Stimulated activated CD8-positive, alpha-beta memory T cell treated with anti-CD3 and anti-CD28 coated beads, Interleukin-4, amount 100 ng/mL, for 48 hours (primary cell): Measurements from ENCODE around the gene MTX1.
"Not testable (repeated sequence)": the region's sequence is repeated elsewhere in the genome, so short reads cannot be mapped to it uniquely, and the experiment has no call there.

Experiments
- DNase-seq: peaks from one replicate; pipeline ENCODE4 v3.0.0-alpha.2; 2020

Gene MTX1

DNA sequence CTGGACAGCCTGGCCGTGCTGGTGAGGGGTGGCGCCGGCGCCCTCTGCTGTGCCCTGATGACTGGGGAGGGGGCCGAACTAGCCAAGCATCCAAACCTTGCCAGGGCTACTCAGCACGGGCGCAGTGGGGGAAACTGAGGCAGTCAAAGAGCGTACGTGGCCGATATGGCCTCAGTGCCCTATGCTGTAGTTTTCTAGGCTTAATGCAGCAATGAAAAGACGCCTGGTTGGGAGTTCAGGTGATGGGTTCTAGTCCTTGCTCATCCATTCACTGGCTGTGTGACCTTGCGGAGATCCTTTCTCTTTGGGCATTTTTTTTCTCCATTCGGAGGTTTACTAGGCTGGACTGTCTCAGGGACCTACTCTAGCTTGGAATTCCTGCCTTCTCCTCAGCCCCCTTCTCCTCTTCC, 822 bp downstream of the MTX1 start:
- DNase-seq, result no peak

DNA sequence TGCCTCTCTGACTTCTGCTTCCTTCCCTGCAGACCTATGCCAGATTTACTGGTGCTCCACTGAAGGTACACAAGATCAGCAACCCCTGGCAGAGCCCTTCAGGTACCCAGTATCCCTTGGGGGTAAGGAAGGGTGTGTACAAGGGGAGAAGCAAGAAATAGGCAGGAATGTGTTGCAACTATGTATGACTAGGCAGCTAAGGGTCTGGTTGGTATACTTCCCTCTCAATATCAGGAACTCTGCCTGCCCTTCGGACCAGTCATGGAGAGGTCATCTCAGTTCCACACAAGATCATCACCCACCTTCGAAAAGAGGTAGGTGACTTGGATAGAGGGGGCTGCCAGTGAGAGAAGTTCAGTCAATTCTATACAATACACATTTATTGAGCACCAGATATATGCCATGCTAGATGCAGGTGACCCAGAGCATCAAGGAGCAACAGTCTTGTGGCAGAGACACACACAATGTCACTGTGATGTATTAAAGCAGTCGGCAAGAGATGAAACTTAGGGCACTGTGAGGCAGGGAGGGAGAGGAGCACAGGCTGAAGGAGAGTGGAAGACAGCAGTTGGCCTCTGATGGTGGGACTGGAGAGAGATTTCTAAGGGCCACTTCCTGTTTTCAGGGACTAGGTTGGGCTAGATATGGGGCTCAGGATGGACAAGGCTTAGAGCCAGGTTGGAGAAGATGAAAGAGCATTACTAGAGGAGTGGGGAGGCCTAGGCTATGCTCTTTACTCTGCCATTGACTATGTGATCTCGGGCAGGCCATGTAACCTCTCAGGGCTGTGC, 2.0 kb downstream of the MTX1 start:
- DNase-seq, result no peak

DNA sequence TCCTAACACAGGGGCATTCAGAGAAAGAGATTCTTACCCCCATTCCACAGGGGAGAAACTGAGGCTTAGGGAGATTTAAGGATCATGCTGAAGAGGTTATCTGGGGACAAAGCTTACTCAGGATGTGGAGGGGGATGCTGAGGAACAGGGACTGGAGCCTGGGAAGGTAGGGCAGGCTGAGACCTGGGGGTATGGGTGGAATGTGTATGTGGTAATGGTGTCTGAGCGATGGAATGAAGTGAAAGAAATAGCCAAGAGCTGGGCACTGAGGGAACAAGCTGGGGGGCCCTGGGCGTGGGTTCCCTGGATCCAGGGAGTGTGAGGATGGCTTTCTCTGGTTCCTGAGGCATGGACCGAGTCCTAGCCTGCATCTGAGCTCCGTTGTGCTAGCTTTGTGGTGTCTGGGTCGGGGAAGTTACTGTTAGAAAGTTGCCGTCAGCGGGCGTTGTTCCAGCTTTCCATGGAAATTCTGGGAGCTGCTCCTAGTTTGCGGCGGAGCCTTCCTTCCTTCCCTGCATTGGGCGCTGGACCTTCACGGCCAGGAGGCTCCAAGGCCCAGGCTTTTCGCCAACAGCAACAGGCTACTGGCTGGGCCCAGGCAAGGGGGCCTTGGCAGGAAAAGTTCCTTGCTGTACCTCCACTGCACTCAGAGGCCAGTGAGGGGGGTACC, 3.0 kb downstream of the MTX1 start:
- not testable (repeated sequence) for DNase-seq

DNA sequence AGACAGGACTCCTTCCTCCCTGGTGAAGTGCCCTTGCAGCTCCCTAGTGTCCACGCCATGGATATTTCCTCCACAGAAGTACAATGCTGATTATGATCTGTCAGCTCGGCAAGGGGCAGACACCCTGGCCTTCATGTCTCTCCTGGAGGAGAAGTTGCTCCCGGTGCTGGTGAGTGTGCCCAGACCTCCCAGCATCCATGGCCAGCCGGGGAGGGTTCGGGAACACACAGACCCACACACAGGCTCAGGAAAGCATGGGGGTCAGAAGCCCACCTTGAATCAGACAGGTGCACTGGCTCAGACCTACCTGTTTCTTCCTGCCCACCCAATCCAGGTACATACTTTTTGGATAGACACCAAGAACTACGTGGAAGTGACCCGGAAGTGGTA, 3.6 kb downstream of the MTX1 start:
- DNase-seq, result not testable (repeated sequence)

DNA sequence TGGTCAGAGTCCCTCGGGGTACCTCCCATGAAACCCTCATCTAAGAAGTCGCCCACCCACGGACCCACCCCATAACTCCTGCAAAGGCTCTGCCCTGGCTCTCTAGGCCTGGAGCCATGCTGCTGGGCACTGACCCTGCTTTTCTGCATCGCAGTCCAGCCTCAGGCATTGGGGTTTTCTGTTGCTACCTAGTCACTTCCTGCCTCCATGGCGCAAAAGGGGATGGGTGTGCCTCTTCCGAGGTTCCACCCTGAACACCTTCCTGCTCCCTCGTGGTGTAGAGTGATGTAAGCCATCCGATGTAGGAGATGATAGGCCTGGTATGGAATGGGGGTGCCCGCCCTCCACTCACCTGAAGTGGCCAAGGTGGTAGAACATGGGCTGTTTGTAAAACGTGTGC, 6.2 kb downstream of the MTX1 start:
- DNase-seq, result not testable (repeated sequence)

DNA sequence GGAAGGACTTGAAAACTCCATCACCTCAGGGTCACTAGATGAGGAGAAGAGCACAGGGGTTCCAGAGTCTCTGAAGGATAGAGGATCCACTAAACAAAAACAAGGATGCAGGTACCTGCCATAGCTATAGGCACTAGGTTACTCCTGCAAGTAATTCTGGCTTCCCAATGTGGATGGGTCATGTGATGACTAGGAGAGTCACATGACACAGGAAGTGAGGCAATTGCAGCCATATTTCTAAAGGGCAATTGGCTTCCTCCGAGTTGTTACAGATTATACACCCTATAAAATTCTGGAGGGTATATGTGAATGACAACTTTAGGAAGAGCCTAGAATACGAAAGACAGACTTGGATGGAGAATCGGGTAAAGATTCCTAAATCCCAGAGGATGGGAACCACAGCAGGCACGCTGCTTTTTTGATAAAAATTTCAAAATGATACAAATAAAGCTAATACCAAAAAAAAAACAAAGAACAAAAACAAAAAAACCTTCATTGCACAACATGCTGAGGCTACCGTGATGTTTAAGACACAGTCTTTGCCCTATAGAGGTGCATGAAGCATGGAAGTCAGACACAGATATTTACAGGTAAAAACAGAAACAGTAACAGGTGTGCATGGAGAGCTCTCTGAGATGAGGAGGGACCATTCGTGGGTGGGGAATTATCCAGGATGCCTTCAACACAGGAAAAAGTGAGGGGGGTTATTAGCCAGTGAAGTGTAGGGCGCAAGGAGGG, 10.5 kb downstream of the MTX1 start:
- peak; percentile 41 for DNase-seq

DNA sequence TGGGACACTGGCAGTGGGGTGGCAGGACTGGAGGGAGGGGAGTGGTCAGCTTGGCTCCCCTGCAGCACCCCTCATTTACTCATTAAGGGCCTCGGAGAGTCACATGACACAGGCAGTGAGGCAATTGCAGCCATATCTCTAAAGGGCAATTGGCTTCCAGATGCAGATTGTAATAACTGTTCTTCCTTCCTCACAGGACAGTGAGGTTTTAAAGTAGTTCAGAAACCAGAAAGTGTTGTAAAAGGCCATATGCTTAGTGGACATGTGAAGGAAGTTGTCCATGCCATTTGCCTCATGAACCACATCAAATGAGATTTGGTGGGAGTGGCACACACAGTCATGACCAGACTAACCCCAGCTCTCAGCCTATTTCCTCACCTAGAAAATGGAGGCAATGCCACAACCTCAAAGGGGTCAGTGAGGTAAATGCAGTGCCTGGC, 11.1 kb downstream of the MTX1 start:
- DNase-seq, result no peak

DNA sequence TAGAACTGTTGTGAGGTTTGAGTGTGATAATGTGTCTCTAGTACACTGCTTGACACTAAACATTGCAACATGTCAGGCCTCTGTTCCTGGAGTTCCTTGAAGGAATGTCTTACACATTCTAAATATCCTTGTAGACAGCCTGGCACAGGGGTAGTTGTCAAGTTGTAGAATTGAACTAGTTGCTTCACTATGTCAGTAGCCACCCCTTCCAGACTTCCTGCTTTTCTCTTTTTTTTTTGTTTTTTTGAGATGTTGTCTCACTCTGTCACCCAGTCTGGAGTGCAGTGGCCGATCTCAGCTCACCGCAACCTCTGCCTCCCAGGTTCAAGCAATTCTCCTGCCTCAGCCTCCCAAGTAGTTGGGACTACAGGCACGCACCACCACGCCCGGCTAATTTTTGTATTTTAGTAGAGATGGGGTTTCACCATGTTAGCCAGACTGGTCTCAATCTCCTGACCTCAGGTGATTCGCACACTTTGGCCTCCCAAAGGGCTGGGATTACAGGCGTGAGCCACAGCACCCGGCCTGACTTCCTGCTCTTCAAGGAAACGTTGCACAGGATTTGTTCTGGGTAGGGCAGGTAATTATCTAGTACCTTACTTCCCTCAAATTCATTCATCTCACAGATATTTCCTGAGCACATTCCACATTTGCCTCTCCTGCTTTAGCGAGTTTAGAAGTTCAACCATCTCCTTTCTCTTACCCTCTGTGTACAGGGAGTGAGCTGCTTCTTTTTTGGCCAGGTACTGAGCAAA, 11.9 kb downstream of the MTX1 start:
- not testable (repeated sequence) for DNase-seq

DNA sequence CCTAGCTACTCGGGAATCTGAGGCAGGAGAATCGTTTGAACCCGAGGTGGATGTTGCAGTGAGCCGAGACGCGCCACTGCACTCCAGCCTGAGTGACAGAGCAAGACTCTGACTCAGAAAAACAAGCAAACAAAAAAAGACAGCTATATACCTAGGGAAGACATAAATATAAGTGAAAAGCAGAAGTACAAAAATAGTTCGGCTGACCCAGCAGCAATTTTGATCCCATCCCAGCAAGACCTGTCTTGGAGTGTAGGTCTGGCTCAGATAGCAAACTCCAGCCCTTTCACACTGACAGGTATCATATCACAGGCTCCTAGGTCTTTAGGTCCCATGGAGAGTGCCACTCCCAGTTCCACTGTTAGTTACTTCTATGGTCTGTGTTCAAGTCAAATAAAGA, 14.6 kb downstream of the MTX1 start:
- no peak for DNase-seq

DNA sequence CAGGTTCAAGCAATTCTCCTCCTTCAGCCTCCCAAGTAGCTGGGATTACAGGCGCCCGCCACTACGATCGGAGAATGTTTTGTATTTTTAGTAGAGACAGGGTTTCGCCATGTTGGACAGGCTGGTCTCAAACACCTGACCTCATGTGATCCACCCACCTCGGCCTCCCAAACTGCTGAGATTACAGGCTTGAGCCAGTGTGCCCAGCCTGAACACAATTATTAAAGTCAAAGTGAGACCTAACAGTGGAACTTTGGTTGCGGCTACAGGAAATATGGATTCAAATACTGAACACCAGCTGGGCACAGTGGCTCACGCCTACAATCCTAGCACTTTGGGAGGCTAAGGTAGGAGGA, 16.9 kb downstream of the MTX1 start:
- DNase-seq, result not testable (repeated sequence)

DNA sequence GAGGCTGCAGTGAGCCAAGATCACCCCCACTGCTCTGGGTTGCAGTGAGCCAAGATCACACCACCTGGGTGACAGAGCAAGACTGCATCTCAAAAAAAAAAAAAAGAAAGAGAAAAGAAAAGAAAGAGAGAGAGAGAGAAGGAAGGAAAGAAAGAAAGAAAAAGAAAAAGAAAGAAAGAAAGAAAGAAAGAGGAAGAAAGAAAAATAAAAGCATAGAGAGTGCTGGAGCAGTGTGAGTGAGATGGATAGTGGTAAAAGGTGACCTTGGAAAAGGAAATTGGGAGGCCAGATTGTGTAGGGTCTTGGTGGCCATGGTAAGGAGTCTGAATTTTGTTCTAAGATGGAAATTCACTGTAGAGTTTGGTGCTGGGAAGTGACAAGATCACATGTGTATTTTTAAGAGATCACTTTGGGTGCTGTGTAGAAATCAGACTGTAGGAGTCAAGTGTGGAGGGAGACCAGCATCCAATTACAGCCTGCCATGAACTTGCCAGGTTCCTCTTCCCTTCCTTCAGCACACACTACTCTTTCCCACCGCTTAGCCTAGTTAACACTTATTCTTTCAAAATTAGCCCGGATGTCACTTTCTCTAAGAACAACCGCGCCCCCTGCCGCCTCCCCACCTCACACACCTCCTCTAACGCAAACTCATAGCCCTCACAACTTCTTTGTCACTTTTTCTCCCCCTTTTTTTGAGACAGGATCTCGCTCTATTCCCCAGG, 17.9 kb downstream of the MTX1 start:
- peak; percentile 84 for DNase-seq

DNA sequence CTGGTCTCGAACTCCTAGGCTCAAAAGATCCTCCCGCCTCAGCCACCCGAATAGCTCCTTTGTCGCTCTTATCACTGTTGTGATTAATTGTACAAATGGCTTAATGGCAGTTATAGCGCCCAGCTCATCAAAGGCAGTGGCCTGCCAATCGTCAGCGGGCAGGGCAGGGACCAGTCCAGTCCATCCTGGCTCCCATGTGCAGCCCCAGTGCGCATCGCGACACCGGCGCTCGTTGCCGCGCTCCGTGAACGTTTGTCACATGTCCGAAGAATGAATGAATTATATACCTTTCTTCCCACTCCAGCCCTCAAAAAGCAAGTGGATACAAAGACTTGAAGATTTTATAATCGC, 18.4 kb downstream of the MTX1 start:
- DNase-seq, result peak; percentile 68

DNA sequence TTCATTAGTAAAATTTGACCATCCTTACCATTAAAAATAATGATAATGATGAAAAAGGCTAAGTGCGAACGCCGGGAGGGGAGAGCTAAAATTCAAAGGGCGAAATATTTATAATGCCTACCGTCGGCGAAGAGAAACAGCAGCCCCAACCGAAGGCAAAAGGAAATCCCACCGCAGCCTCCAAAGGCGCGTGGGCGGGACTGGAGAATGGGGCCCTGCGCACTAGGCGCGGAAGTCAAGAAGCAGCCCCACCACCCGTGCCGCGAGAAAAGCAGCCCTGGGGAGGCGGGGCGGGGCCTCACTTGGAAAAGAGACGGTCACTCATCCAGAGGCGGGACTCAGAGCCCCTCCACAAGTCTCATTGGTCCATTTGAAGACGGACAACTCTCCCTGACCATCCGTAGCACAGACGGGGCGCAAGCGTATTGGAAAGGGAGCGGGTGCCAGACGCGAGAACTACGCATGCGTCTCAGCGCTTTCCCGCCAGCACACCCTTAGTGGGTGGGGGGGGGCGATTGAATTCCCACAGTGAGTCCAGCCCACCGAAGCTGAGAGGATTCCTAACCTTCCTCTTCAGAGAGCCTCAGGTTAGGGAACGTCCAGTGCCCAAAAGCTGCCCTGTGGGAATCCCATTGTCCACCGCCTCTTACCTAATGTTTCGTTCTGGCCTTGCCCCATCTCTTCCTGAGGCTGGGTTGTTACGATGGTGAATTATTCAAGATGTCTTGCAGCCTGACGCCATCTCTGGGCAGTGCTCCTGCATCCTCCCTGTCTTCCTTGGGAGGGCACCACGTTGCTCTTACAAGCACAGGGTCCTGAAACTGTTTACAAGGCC, 19.0 kb downstream of the MTX1 start:
- DNase-seq, result peak; percentile 99

DNA sequence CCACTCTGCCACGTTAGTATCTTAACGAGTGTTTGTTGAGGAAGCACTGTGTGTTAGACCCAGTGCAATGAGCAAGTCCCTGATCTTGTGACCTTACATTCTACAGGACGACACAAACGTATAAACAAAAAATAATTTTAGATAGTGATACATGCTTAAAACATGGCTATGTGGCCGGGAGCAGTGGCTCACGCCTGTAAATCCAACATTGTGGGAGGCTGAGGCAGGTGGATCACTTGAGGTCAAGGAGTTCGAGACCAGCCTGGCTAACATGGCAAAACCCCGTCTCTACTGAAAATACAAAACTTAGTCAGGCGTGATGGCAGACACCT, 19.6 kb downstream of the MTX1 start:
- DNase-seq, result no peak

DNA sequence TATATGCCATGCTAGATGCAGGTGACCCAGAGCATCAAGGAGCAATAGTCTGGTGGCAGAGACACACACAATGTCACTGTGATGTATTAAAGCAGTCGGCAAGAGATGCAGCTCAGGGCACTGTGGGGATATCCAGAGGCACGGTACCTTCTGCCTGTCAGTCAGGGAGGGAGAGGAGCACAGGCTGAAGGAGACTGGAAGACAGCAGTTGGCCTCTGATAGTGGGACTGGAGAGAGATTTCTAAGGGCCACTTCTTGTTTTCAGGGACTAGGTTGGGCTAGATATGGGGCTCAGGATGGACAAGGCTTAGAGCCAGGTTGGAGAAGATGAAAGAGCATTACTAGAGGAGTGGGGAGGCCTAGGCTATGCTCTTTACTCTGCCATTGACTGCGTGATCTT, 22.8 kb downstream of the MTX1 start:
- not testable (repeated sequence) for DNase-seq

DNA sequence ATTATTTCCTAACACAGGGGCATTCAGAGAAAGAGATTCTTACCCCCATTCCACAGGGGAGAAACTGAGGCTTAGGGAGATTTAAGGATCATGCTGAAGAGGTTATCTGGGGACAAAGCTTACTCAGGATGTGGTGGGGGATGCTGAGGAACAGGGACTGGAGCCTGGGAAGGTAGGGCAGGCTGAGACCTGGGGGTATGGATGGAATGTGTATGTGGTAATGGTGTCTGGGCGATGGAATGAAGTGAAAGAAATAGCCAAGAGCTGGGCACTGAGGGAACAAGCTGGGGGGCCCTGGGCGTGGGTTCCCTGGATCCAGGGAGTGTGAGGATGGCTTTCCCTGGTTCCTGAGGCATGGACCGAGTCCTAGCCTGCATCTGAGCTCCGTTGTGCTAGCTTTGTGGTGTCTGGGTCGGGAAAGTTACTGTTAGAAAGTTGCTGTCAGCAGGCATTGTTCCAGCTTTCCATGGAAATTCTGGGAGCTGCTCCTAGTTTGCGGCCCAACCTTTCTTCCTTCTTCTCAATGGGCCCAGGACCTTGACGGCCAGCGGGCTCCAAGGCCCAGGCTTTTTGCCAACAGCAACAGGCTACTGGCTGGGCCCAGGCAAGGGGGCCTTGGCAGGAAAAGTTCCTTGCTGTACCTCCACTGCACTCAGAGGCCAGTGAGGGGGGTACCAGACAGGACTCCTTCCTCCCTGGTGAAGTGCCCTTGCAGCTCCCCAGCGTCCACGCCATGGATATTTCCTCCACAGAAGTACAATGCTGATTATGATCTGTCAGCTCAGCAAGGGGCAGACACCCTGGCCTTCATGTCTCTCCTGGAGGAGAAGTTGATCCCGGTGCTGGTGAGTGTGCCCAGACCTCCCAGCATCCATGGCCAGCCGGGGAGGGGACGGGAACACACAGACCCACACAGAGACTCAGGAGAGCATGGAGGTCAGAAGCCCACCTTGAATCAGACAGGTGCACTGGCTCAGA, 23.8 kb downstream of the MTX1 start:
- DNase-seq, result not testable (repeated sequence)

DNA sequence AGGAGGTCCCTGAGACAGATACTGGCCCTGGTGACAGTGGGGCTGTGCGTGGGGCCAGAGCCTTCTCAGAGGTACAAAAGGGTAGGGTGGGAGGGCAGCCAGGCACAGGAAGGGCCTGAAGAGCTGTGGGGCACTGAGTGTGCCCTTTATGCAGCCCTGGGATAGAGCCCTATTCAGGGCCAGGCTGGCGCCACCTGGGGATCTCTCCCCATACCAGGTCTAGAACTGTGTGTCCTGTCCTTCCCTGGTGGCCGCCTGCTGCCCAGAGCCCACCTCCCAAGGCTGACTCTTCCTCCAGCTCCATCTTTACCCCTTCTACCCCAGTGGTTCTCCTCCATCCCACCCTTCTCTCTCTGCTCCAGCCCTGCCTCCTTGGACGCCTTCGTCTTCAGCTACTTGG, 25.0 kb downstream of the MTX1 start:
- DNase-seq, result not testable (repeated sequence)

DNA sequence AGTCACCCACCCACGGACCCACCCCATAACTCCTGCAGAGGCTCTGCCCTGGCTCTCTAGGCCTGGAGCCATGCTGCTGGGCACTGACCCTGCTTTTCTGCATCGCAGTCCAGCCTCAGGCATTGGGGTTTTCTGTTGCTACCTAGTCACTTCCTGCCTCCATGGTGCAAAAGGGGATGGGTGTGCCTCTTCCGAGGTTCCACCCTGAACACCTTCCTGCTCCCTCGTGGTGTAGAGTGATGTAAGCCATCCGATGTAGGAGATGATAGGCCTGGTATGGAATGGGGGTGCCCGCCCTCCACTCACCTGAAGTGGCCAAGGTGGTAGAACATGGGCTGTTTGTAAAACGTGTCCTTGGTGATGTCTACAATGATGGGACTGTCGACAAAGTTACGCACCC, 26.9 kb downstream of the MTX1 start:
- not testable (repeated sequence) for DNase-seq

DNA sequence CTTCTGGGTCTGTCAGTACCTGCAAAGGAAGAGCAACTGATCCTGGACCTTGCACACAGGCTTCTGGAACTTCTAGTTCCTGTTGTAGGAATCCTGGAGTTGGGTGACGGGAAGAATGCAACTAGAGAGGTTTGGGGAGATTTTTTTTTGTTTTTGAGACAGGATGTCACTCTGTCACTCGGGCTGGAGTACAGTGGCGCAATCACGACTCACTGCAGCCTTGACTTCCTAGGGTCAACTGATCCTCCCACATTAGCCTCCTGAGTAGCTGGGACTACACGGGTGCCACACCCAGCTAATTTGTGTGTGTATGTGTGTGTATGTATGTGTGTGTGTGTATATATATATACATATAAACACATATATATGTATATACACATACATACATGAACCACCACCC, 28.0 kb downstream of the MTX1 start:
- DNase-seq, result no peak

DNA sequence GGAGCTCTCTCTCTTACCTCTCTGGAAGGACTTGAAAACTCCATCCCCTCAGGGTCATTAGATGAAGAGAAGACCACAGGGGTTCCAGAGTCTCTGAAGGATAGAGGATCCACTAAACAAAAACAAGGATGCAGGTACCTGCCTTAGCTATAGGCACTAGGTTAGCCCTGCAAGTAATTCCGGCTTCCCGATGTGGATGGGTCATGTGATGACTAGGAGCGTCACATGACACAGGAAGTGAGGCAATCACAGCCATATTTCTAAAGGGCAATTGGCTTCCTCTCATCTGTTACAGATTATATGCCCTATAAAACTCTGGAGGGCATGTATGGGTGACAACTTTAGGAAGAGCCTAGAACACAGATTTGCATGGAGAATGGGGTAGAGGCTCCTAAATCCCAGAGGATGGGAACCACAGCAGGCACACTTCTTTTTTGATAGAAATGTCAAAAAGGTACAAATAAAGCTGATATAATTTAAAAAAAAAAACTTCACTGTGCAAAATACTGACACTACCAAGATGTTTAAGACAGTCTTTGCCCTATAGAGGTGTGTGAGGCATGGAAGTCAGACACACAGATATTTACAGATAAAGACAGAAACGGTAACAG, 32.7 kb downstream of the MTX1 start:
- DNase-seq, result peak; percentile 75
